CD4-positive, alpha-beta T cell treated with Interleukin-15 for 4 hours (primary cell): ENCODE measurements around the gene WLS.

Experiments
- DNase-seq: peaks from one replicate; pipeline ENCODE4 v3.0.0-alpha.2; 2020; ENCODE audit warnings: low spot score

WLS gene

DNA sequence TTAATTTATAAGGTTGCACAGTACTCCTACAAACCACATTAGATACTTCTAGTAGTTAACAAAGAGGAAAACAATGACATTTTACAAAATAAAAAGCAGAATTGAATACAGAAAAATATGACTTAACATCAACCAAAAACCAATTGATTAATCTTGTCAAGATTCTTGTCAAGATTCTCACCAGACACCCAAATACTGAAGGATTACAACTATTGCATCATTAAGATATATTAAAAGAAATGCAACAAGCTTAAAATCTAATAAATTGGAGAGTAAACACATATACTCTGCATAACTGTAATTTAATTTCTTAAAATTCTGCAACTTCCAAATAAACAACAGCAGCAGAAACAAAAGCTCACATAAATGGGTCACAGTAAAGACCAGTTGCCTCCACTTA, 4.7 kb downstream of the WLS start:
- no peak for DNase-seq

DNA sequence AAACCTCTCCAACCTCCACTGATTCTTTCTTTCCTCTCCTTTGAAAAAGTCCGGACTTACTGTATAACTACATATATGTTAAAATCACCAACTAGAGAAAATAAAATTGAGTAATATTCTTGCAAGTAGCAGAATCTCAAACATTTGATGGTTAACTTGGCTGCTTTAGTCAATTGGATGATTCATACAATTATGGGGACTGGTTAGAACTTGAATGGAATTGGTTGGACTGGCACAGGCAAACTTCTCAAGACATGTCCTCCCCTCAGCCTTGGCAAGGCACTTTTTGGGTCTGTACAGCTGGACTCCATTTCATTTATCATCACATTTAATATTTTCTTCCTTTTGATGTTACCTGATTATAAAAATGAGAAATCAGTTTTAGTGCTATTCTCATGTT, 6.5 kb downstream of the WLS start:
- no peak for DNase-seq

DNA sequence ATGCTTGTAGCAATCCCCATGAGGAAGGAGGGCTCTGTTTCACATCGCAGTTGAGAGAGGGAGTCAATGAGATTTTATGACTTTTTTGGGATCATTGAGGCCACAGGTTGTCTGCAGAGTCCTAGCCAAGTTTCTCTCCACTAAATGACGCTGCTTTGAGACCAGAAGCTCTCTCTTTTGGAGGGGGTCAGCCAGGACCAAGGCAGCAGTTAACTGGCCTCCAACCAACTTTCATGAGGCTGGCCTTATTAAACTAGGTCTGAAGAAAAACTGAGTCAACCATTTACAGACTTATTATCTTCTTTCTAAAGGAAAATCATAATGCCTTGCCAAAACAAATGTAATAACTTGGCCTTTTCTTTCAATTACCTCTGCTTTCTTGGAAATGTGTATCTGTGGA, 8.6 kb downstream of the WLS start:
- no peak for DNase-seq

DNA sequence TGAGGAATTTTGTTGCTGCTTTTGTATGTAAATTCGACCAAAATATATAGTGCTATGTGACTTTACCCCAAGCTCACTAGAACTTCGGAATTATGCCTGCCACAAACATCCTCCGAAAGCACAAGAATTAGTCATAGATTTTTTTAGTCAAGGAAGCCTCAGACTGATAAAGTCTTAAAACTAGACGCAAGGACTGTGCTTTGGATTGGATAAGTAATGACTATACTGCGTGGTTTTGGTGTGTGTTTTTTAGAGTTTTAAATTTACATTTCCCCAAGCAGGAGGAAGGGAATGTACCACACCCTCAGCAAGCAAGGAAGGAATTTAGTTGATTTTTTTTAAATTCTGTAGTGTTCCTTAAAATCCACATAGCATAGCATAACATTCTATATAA, 10.3 kb downstream of the WLS start:
- no peak for DNase-seq

DNA sequence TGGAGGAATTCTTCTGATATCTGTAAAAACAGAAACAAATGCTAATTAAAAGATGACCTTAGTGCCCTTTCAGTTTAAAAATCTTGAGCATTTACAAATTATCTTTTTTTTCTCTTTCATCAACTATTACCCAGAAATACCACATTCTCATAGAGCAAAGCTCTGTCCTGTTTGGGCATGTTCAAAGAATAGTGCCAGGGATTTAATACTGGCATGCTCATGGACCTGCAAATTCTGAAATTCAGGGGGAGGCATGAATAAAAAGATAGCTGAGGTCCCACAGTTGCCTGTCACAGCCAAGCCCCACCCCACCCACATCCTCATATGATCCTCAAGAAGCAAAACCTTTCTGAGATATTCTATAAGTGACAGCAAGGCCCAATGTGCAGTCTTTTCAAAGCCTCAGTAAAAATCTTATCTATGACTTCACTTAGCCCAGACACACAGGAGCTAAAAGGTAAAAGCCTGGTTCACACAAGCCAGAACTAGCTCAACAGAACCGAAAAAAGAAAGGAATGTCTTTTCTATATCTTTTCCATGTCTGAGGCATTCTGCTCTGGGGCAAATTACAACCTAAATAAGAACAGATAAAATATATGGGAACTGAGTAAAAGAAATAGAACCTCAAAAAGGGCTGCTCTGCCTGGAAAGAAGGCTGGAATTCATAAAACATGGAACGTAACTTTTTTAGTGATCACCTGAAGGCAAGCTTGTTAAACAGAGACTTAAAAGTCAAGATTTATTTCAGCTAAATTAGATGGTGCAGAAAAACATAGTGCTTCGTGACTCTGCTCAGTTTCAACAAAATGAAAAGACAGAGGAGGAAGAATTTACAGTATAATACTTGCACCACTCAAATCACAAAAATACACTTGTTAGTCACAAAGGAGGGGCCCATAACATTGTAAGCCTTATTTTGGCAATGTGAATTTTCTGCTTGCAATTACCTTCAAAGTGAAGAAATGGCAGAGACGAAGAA, 11.0 kb downstream of the WLS start:
- no peak for DNase-seq

DNA sequence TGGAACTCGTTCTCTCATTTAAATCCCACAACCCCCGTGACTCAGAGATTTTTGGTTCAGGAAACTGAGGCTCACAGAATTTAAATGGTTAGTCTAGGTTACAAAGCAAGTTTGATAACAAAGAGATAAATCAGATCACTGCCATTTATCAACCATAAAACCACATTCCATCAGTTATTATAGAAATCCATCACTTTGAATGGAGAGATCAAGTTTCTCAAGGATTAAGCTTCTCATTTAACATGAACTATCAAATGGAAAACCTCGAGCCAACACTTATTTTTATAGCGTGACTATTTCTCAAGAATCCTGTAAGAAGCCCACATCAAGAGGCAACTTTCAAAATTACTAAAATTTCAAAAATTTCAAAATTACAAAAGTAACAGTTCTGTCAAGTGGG, 11.9 kb downstream of the WLS start:
- no peak for DNase-seq

DNA sequence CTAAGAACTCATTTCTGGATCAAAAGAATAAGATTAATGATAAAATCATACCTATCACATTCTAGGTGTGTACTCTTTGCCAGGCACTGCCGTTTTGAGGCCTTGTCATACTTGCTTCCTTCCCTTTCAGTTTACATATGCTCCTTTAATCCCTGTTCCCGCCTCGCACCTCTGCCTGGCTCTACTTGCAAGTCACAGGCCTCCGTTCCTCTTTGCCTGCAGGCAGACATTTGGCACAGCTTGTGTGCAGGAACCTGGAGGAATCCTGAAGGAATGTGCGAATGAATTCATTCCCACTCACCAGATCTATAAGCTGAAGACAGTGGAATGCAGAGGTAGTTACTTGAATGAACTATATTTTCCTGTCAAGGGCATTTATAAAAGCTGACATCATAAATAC, 13.8 kb downstream of the WLS start:
- DNase-seq: no peak

DNA sequence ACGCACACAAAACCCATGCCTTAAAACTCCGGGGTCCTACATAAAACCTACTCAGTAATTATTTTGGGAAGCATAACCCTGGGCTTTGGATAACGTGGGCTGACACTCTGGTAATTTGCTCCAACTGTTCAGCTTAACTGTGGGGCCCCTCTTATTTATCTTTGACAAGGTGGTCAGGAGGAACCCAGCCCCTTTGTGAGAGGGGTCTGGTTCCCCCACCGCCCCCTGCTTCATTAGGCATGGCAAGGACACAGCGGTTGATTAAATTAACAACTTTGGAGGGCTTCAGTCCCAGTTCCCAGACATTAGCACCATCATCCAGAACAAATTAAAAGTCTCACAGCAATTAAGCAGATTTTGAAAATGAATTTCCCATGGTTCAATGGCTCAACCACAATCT, 14.7 kb downstream of the WLS start:
- no peak for DNase-seq

DNA sequence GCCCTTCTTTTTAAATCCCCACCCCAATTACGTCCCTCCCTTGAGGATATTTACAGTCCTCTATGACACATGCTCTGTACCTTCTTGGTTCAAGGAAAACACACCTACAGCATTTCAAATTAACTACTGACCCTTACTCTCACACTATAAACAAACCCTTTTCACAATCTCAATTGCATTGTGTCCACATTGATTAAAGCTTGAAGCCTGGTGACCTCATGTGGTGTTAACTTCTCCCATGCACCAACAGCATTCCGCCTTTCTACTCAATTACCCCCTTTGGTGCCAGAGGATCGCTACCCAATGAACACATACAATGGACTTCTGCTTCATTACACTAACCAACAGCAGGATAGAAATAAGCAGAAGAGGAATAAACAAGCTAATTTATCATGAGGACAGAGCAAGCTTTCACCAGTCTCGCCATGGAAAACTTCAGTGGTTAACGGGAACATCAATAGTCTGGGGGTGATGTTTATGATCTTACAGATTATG, 15.2 kb downstream of the WLS start:
- no peak for DNase-seq

DNA sequence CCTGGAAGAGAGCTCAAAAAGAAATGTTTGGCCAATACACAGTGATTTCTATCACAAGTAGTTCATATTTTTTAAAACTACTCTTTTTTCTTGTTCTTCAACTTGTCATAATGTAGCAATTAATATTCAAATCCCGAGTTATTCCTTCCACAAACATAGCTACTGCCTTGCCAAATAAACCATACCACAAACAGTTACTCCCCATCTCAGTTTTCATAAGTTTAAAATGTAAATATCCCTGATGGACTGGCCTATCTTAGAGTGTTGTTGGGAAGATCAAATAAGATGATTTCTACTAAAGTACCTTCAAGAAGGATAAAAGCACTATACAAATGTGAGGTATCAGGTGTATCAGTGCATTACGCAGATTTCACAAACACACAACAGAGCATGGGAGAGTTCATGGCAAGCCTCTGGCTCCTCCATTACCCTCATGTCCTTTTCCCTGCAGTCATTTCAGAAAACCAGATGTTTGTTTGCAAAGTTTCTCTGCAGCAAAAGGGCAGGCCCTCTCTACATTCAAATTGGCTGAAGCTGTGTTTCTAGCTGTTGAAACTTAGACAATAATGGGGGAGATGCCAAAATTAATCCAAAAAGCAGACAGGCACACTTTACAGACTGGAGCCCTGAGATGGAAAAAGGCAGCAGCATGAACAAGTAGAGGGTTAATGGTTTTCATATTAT, 16.1 kb downstream of the WLS start:
- DNase-seq: no peak

DNA sequence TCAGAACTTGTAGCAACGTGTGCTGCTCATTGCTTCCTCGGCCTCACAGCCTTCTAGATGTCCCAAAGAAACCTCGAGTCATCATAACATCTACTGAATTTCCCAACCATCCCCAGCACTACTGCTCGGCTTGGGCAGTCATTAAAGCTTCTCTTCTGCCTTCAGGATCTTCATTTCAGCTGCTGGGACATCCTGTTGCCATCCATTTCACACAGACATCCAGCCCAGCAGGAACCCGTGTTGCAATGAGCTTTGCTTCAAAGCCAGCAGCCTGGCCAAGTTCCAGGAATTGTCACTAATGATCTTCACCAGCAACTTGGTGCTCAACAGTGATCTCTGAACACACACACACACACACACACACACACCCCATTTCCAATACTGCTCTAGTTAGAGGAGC, 18.5 kb downstream of the WLS start:
- DNase-seq: no peak

DNA sequence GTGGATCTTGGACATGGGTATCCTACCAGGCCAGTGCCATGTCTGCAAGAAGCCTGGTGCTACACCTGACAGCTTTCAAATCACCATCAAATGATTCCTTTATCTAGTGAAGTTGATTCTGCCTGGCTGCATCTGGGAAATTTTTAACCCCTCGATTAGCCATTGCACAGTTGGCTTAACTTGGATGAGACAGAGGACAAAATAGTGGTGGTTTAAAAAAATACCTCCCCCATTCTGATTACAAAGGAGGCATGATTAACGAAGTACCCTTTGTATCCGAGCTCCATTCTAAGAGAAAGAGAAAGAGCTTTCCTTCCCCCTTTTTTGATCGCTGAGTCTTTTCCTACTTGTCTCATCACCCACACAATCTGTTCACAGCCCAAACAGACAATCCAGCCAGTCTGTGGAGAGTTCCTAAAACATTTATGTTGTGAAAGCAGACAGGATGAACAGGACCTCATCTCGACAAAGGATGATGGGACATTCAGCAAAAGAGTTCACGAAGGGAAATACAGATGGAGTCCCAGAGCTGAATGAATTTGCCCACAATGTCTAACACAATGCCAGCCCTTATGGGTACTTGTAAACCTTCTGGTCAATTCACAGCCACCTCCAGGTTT, 20.5 kb downstream of the WLS start:
- DNase-seq: no peak

DNA sequence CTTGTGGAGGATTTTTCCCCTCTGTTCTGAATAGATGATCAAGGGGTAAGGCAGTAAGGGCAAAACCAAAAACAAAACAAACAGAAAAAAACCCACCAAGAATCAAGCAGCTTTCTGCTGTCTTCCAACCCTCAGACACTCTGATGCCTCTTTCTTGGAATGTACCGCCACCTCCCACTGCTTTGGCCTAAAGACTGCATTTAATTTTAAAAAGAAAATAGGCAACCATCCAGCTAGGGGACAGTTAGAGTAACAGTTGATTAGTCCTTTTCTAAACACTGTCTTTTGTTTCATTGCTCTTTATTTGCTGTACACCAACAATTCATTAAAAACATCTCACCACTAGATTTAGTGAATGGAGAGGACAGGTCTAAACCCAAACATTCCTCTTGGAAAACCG, 21.5 kb downstream of the WLS start:
- no peak for DNase-seq

DNA sequence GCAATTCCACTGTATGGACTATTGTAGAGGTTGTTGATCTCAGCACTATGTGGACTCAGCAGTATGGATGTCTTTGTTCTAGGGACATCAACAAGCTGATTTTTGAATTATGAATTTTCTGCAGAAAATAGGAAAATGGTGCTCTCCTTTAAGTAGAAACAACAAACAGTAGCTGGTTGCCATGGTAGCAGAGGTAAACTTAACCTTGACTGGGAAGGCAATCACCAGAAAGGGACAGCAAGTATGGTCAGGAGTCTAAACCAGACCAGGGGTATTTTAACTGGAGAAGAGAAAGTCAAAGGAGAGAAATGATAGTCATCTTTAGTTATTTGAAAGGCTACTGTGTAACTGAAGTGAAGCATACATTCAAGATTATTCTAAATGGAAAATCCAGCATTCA, 22.3 kb downstream of the WLS start:
- DNase-seq: no peak

DNA sequence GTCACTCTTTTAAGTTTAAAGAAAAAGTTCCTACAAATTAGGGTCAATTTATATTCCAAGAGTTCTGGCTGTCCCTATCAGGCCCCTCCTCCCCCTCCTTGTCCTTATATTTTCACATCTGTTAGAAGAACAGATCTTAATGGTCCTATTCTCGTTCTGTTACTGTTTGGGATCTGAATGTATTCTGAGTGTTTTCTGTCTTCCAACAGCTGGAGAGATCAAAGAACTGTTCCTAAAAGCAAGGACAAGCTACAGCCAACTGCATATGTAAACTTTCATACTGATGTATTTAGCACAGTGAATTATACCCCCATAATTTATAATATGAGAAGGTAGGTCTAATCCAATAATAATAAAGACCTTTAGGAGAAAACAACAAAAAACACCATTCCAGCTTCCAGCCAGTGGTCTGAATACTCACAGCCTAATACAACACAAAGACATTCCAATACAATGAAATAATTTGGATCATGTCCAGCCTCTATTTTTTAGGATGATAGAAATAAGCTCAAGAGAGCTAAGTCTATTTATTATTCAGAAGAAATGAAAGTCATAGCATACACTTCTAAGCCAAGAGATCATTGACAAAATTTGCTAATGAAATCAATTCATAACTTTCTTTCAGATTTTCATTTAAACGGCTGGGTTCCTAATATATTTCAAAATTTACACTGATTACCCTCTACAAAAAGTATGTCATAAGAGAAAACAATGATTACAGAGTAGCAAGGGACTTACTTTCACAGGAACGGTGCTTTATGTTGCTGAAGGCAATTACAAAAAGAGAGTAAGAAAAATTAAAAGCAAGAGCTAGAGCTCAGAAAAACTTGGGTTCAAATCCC, 25.3 kb downstream of the WLS start:
- no peak for DNase-seq

DNA sequence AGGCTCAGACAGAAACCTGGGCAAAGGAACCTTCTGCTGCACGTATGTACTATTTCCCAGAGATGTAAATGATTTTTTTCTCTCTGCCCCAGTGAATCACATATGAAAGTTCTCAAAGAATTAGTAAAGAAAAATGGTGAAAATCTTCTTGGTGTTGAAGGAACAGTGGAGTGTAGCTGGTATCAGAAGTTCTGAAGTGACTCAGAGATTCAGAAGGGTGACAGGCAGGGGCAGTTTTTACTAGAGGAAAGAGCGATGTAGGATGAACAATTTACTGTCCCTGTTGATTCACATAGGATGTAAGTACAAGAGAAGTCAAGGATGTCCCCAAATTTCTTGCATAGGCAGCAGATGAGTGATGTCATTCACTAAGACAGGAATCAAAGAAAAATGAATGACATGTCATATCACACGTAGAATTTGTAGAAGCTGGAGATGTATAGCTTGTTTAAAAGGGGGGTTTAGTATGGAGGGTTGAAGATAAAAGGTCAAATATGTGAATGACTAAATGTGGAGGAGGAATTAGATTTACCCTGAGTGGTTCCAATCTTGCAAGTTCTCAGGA, 26.4 kb downstream of the WLS start:
- DNase-seq: no peak

DNA sequence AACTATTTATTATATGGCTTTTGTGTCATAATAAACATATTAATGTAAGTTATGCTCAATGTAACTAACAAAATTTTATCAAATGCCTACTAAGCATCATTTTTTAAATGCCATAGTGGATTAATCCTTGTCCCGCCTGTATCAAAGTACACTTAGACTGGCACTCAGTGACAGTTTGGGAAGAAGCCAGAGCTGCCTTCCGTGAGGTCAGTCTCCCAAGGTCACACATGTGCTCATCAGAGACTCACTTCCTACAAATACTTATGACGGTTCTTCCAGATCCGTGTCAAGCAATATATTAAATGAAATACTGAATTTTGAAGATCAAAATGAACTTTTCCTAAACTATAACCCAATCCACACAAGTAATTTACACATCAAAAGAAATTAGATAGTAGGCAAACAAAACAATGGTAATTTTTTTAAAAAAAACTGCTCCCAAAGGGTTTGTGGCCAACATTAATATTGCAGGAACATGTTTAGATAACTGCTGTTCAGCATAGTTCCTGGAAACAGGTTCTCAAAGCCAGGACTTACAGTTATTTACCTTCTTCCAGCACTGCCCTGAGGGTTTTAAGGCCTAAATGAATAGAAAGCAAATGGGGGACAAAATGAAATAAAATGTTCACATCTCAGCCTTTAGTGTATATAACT, 27.2 kb downstream of the WLS start:
- DNase-seq: no peak

DNA sequence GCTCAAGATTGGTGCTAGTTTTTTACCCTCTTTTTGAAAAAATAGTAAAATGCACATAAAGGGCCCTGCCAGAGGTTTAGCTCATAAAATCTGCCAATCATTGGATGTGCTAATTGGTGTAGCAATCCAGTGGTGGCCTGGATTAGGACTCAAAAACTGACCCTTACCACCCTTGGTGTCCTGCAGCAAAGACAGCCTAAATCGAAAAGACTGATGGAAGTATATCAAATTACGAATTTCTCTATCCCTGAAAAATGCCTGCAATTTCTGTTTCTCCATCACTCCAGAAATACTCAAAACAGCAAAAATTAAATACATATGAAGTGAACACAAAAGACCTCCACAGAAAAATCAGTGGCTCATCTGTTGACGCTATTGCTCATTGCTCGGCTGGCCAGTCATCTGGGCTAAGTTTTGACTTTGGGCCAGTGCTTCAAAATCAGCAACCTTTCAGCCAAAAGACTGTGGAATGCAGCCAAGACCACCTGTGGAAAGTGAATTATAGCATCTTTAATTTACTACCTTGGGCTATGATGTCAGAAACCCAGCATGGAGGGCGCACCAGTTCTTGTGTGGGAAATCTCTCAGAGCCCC, 30.0 kb downstream of the WLS start:
- DNase-seq: no peak

DNA sequence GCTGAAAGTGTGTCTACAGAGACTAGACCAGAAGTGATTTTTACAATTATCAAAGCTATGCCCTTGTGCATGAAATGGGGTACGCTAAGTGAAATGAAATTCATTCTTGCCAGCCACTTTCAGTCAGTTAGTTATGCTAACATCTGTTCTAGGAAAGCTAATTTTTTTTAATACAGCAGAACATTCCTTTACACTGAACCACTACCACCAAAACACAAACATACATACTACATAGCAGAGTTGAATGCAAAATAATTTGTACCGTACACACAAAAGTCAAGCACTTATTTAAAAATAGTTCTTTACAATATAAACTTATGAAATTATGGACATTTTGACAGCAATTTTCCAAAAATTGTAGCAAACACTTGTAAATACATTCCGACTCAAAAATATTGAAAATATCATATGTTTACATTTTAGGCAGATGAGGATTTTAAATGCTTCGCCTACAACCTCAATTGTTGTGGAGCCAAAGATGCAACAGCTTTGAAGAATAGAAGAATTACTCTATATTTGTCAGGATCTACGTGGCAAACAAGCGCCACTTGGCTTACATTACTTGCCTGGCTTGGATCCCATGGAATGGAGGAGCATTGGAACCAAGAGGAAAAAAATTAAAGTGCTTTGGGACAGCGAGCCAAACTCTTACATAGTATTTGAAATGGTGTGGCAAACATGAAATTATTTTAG, 30.6 kb downstream of the WLS start:
- DNase-seq: no peak

DNA sequence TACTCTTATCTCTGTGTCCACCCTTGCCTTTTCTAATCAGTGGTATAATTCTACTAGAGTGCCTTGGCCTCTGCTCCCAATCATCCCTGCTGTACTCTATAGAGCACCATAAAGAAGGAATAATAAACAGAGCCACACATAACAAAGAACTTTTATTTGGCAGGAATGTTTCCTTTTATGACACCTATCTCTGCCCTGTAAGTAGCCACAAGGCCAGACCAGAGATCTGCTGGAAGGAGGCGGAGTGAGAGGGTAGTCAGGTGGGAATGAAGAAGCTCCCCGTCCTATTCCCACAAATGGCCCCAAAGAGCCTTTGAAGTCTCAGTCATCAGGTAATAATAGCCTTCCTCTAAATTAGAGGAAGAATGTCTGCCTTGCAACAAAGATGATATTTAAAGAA, 32.7 kb downstream of the WLS start:
- no peak for DNase-seq
